GOT3 (cell line): ENCODE data around the gene TSHB.

ENCODE experiments used
- DNase-seq: peaks from one replicate; lab custom pipeline; 2025; ENCODE audit warnings: mixed read lengths; lab: John Stamatoyannopoulos, UW

TSHB gene

GRCh38 chr1:115060501-115060900 lies 30.9 kb downstream of the TSHB start:
- DNase-seq = no peak

GRCh38 chr1:115062542-115063004 lies 32.9 kb downstream of the TSHB start:
- DNase-seq = no peak

GRCh38 chr1:115063228-115063901 lies 33.7 kb downstream of the TSHB start:
- no peak for DNase-seq

GRCh38 chr1:115064461-115064860 lies 34.8 kb downstream of the TSHB start:
- no peak for DNase-seq

GRCh38 chr1:115065021-115065420 lies 35.4 kb downstream of the TSHB start:
- DNase-seq = no peak

- DNase-seq = no peak
Measured at GRCh38 chr1:115067161-115067859, 37.7 kb downstream of the TSHB start.

- no peak for DNase-seq
Measured at GRCh38 chr1:115068826-115069585, 39.4 kb downstream of the TSHB start.

- DNase-seq = no peak
Measured at GRCh38 chr1:115069659-115070308, 40.2 kb downstream of the TSHB start.

- DNase-seq = no peak
Measured at GRCh38 chr1:115071012-115071664, 41.5 kb downstream of the TSHB start.

GRCh38 chr1:115073298-115074087 lies 43.9 kb downstream of the TSHB start:
- DNase-seq = no peak

GRCh38 chr1:115074839-115075534 lies 45.4 kb downstream of the TSHB start:
- no peak for DNase-seq

GRCh38 chr1:115076384-115076915 lies 46.8 kb downstream of the TSHB start:
- no peak for DNase-seq

- DNase-seq = no peak
Measured at GRCh38 chr1:115077286-115077983, 47.8 kb downstream of the TSHB start.

GRCh38 chr1:115077984-115078330 lies 48.3 kb downstream of the TSHB start:
- DNase-seq = no peak

- DNase-seq = no peak
Measured at GRCh38 chr1:115078708-115079107, 49.1 kb downstream of the TSHB start.

GRCh38 chr1:115082949-115083348 lies 53.3 kb downstream of the TSHB start:
- DNase-seq = no peak
